ENCODE data around the gene MPHOSPH6. TPM values are rescaled to one million over a fixed set of nuclear protein-coding genes. Genes with fewer than 3 reads are reported as not detected.
A peak's percentile ranks its signal among the peaks of the same experiment; 100 is the strongest.

MPHOSPH6 gene
- total and polyA plus RNA-seq, 2 donors (not counting 3 experiments of a cell fraction or from before 2014, with no cell fraction given) = 10.9 to 32.0 TPM

DNA sequence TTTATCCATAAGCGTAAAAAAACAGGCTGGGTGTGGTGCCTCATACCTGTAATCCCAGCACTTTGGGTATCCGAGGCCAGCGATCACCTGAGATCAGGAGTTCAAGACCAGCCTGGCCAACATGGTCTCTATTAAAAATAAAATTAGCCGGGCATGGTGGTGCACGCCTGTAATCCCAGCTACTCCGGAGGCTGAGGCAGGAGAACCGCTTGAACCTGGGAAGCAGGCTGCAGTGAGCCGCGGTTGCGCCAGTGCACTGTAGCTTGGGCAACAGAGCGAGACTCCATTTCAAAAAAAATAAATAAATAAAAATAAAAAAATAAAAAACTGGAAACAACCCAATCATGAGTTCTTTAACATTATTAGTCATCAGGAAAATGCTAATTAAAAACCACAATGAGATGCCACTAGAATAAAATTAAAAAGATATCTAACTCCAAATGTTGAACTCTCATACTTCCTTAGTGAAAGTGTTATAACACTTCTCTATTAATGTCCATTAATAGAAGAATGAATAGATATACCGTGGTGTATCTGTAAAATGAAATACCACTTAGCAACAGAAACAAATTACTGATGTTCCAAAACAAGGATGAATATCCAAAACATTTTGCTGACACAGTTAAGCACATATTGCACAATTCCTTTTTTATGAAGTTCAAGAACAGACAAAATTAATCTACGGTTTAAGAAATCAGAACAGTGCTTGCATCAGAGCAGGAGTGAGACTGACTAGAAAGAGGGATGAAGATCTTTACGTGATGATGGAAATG is 13.1 kb downstream of the MPHOSPH6 start:
- DNase-seq (ENCODE audit: low read depth, low spot score) = no peak
- intact Hi-C loops (cut with micrococcal nuclease) (no loop called here), dilution Hi-C loops (cut with MboI; ENCODE audit: extremely low pct_ligation_motif_present, low sequenced_read_pairs) (no loop called here)
- no peak for TF ChIP-seq MYC (IDR thresholded peaks at IDR 0.05; ENCODE audit: low read depth, low read length)
- TF ChIP-seq JUN (IDR thresholded peaks at IDR 0.05; ENCODE audit: borderline replicate concordance, insufficient read depth, insufficient read length, low read depth) = no peak
- TF ChIP-seq, protein P1, sequence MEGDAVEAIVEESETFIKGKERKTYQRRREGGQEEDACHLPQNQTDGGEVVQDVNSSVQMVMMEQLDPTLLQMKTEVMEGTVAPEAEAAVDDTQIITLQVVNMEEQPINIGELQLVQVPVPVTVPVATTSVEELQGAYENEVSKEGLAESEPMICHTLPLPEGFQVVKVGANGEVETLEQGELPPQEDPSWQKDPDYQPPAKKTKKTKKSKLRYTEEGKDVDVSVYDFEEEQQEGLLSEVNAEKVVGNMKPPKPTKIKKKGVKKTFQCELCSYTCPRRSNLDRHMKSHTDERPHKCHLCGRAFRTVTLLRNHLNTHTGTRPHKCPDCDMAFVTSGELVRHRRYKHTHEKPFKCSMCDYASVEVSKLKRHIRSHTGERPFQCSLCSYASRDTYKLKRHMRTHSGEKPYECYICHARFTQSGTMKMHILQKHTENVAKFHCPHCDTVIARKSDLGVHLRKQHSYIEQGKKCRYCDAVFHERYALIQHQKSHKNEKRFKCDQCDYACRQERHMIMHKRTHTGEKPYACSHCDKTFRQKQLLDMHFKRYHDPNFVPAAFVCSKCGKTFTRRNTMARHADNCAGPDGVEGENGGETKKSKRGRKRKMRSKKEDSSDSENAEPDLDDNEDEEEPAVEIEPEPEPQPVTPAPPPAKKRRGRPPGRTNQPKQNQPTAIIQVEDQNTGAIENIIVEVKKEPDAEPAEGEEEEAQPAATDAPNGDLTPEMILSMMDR (IDR thresholded peaks at IDR 0.05; ENCODE audit: extremely low read depth in 1 of 2, insufficient read depth in 1 of 2, low read depth in 1 of 2, low read length in 2 of 2) = no peak
- TF ChIP-seq GATA2 (IDR thresholded peaks at IDR 0.05; ENCODE audit: insufficient read depth, insufficient read length, low read depth, low read length) = no peak
- TF ChIP-seq EZH2 (IDR thresholded peaks at IDR 0.05; ENCODE audit: borderline replicate concordance, low read depth, low read length, severe bottlenecking) = no peak
- TF ChIP-seq MAX (IDR thresholded peaks at IDR 0.05; ENCODE audit: insufficient read depth, insufficient read length) = no peak
- no peak for TF ChIP-seq POLR2A (IDR thresholded peaks at IDR 0.05; ENCODE audit: low read depth, low read length)
- TF ChIP-seq POLR2AphosphoS5 (IDR thresholded peaks at IDR 0.05; ENCODE audit: insufficient read depth, low read depth, low read length) = no peak
- no peak for TF ChIP-seq FOS (IDR thresholded peaks at IDR 0.05; ENCODE audit: borderline replicate concordance, insufficient read depth, low read length)
- no peaks in the 10 kb centered on the region for H4K20me1 ChIP-seq (replicated peaks; ENCODE audit: control insufficient read depth, extremely low read depth, insufficient read depth, low read length)
- no peak overlapping the region for H3K4me2 ChIP-seq (ENCODE audit: insufficient read depth, low read length)
- peak; percentile 15 for FAIRE-seq
- no peak overlapping the region for H3K4me3 ChIP-seq (replicated peaks in 1 of 3; ENCODE audit: insufficient read depth in 1 of 3, low read depth in 1 of 3, low read length in 3 of 3)
- H3K36me3 ChIP-seq (ENCODE audit: control insufficient read depth in 2 of 2, extremely low read depth in 1 of 2, insufficient read depth in 2 of 2, low read length in 2 of 2) = peaks cover 5 to 11% of the 10 kb centered on the region in 2 experiments
- no peaks in the 10 kb centered on the region for H3K4me1 ChIP-seq (ENCODE audit: control insufficient read depth, extremely low read depth, insufficient read depth, low read length)
- H3K9me3 ChIP-seq (replicated peaks; ENCODE audit: control insufficient read depth, insufficient read depth, low read length) = no peaks in the 10 kb centered on the region
- no peak overlapping the region for H3K27ac ChIP-seq (ENCODE audit: insufficient read depth, low read depth, low read length)
- H3K79me2 ChIP-seq (ENCODE audit: control insufficient read depth, insufficient read depth, low read length) = peaks cover 23% of the 10 kb centered on the region
- H3K9ac ChIP-seq (replicated peaks; ENCODE audit: extremely low read depth, insufficient read depth, low read length) = no peak overlapping the region
- H3K9me1 ChIP-seq (replicated peaks; ENCODE audit: control insufficient read depth, extremely low read depth, insufficient read depth, low read length) = no peaks in the 10 kb centered on the region
- no peaks in the 10 kb centered on the region for H3K27me3 ChIP-seq (ENCODE audit: control insufficient read depth in 2 of 2, insufficient read depth in 2 of 2, low read length in 2 of 2)
- ChIA-PET CTCF (no interaction called here), POLR2A (interaction anchor here (0.7 kb wide), 1 partner anchor 1759 kb away, joined by 3 read pairs; no protein-coding TSS in a partner anchor)
- no TSS peak for BruUV-seq (replicated peaks)
- no peak overlapping the region for H2AFZ ChIP-seq (ENCODE audit: low read depth, low read length)

All from endothelial cell of umbilical vein (primary cell).